Astrocyte (in vitro differentiated cells and primary cell): ENCODE results near the gene CPEB3.

ENCODE experiments used
- CTCF ChIP-seq: IDR thresholded peaks from 2 replicates; pipeline ENCODE4 v1.5.1; 2011; ENCODE audit warnings: low read depth, mild to moderate bottlenecking, inconsistent platforms, low read length, moderate library complexity; ENCODE audit not compliant: insufficient read depth
- EZH2 ChIP-seq: IDR thresholded peaks from 2 replicates; pipeline ENCODE4 v1.6.1; 2012; ENCODE audit warnings: mild to moderate bottlenecking, low read length, inconsistent platforms; ENCODE audit not compliant: insufficient read depth

- TF ChIP-seq CTCF (no peak), EZH2 (no peak)
Observed at GRCh38 chr10:92328993-92329392, 38.1 kb upstream of the CPEB3 start.
